ENCODE data around the gene VPS37C. TPM values are rescaled to one million over a fixed set of nuclear protein-coding genes. Genes with fewer than 3 reads are reported as not detected.

Gene VPS37C
- total and polyA plus RNA-seq, 10 of the 15 experiments (the other 5 are each of a cell fraction or from before 2014, with no cell fraction given) = 0.39 to 16.5 (median 7.8) TPM

DNA sequence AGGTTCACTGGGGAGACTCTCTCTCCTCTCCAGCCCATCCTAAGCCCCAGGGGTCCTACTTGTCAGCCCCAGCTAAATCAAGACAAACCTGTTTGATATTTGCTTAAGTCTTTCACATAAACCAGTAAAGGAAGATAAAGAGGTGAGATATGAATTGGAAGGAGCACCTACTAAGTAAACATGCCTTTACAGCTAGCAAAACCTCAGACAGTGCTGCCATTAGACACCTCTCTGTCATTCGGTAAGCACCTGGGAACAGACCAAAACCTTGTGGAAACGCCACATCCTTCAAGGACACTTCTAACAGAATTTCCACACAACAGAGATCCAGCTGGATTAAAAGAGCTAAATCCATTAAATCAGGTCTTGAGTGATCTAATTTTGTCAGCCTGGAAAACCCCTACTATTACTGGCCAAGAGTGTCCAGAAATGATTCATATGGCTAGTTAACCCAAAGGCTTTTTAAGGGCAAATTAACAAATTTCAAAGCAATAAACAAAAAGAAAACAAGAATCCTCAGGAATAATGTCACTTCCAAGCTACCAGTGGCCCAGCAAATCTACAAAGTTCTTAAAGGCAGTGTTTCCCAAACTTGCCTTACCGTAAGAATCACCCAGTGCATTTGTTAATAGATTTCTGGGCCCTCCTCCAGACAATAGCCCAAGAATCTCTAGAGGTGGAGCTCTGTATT lies 2.4 kb downstream of the VPS37C start (continued):
- TF ChIP-seq RELB (IDR thresholded peaks at IDR 0.05; ENCODE audit: low read depth) (peak; percentile 88), USF2 (IDR thresholded peaks at IDR 0.05; ENCODE audit: borderline replicate concordance, low read depth, low read length) (no peak), NR2C1 (IDR thresholded peaks at IDR 0.05) (no peak), PBX3 (IDR thresholded peaks at IDR 0.05; ENCODE audit: insufficient replicate concordance, low read depth, low read length) (no peak), NFIC (IDR thresholded peaks at IDR 0.05; ENCODE audit: low read depth, low read length) (peak; percentile 65; the same call in 1 of the 2 replicates), GABPA (IDR thresholded peaks at IDR 0.05; ENCODE audit: low read depth) (no peak), ETV6 (conservative IDR thresholded peaks at IDR 0.05 in 1 of 2, IDR thresholded peaks at IDR 0.05 in 1 of 2; ENCODE audit: borderline replicate concordance in 1 of 2, low read depth in 1 of 2) (no peak), DPF2 (IDR thresholded peaks at IDR 0.05) (peak; percentile 80)

Data from GM12878 (cell line).